GM12874 (cell line): ENCODE measurements around the gene ANKLE2.

Experiments
- TF ChIP-seq, protein P1 (sequence below): IDR thresholded peaks from 2 replicates; pipeline ENCODE4 v1.5.1; 2011; ENCODE audit warnings: low read depth, mild to moderate bottlenecking, control low read depth, low read length, moderate library complexity; ENCODE audit not compliant: insufficient read depth

ANKLE2 gene

DNA sequence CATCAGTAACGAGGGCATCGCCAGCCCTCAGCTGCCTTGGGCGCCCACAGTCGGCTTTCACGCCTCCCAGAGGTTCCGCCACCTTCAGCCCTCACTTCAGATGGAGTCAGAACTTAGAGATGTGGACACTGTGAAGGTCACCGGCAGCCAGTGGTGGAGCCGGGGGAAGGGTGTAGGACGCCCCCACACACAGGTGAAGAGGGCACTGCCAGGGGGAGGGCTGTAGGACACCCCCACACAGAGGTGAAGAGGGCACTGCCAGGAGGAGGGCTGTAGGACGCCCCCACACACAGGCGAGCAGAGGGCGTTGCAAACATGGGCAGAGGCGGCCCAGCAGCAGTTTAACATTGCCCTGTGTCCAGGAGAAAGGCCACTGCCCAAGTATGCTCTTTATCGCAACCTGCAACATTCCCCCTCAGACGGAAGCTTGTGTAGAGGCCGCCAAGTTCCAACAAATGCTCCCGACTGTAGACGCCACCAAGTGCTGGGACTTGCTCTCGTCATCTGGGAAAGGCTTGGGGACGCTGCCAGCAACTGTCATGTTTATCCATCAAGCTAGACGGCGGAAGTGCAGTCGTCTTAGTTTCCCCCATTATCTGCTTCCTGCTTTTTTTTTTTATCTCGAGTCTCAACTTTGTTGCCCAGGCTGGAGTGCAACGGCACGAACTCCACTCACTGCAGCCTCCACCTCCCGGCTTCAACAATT lies 4.9 kb upstream of the ANKLE2 start:
- TF ChIP-seq, protein P1, sequence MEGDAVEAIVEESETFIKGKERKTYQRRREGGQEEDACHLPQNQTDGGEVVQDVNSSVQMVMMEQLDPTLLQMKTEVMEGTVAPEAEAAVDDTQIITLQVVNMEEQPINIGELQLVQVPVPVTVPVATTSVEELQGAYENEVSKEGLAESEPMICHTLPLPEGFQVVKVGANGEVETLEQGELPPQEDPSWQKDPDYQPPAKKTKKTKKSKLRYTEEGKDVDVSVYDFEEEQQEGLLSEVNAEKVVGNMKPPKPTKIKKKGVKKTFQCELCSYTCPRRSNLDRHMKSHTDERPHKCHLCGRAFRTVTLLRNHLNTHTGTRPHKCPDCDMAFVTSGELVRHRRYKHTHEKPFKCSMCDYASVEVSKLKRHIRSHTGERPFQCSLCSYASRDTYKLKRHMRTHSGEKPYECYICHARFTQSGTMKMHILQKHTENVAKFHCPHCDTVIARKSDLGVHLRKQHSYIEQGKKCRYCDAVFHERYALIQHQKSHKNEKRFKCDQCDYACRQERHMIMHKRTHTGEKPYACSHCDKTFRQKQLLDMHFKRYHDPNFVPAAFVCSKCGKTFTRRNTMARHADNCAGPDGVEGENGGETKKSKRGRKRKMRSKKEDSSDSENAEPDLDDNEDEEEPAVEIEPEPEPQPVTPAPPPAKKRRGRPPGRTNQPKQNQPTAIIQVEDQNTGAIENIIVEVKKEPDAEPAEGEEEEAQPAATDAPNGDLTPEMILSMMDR, result no peak

DNA sequence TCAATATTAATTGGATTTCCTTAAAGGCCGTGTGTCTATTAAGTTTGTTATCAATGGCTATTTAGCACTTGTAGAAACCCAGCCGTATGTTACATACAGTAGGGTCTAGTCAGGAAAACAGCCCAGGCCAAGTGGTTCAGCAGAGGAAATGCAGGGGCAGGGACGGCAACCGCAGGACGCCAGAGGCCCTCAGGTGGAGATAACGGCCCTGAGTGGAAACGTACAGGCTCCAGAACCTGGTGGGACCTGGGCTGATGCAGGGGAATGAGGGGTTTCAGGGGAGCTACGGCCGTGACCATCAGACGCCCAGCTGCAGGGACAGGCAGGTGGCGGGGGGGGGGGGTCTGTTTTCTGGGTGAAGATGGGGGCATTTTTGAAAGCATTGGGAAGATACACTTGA lies 3.7 kb upstream of the ANKLE2 start:
- TF ChIP-seq, protein P1, result no peak

DNA sequence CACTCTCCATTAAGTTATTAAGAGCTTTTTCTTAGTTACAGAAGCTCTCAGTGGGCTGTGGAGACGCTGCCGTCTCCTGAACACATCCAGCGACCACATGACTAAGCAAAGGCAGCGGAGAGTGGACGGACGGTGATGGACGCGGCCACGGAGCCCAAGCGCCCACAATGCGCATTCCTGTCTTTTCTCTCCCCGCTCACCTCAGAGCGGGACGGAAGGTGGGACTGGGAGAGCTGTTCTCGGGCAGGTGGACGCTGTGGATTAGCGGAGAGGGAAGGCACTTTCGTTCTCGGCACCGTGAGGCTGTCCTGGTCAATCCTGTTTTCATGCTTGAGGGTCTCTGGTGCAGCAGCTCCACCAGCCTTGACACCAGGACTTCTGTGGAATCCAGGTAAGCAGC lies 2.6 kb upstream of the ANKLE2 start:
- TF ChIP-seq, protein P1, result no peak

DNA sequence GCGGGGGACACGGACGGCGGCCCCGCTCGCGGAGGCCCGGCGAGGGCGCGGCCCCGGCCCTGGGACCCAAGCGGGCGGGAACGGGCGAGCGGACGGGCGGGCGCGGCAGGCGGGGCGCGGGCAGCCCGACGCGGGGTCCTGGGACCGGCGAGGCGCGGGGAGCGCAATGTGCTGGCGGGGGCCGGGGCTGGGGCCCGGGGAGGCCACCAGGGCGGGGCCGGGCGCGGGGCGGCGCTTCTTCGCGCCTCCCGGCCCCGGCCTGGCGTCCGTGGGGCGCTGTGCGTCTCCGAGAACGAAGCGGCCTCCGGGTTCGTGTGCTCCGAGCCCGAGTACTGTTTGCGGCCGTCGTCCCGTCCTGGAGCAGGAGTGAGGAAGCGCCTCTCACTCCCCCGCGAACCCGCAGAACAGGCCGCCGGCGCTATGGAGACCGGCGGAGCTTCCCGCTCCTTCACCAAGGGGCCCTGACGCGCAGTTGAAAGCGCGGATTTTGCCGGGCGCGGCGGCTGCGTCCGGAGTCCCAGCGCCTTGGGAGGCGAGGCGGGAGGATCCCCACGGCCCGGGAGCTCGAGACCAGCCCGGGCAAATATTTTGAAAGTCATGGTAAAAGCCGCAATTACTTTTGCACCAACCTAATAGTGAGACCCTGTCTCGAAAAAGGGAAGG lies 420 bp upstream of the ANKLE2 start:
- TF ChIP-seq, protein P1, result peak; percentile 29

DNA sequence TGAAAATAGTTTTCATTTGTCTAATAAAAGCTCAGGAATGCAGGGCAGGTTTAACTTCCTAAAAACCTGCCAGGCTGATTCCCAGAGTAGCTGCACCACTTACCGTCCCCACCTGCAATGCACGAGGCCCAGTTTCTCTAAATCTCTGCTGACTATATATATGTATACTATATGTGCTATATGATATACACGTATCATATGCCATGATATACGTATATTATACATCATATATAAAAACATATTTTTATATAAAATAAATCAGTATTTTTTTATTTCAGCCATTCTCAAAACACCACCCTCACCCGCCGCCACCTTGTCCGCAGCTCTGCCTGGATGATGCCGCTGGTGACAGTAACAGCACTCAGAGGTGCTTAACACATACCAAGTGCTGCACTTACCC lies 2.3 kb downstream of the ANKLE2 start:
- TF ChIP-seq, protein P1, result no peak

DNA sequence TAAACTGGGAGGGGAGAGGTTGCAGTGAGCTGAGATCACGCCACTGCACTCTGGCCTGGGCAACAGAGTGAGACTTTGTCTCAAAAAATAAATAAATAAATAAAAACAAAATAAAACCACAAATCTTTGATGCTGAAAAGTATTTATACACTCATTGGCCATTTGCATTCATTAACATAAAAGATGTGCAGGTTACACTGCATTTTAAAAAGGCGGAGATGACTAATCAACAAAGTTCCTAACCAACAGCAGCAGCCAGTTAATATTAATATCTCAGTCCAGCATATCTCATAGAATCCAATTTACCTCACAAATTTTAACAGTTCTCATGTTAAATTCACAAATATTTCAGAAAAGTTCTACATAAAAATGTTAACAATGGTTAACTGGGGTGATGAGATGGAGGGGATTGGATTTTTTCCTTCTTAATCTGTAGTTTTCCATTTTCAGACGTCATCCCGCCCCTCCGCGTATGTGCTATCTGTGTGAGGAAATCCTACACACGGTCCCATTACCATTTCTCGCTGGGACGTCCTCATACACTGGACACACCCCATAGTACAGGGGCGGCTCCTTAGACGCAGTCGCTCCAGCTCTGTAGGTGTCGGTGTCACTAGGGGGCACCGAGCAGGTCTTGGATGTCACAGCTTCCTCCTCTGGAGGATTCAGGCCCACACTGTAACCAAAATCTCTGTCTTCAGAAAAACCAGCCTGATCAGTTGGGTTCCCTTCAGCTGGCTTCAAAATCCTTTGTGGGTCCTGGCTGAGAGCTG lies 7.3 kb downstream of the ANKLE2 start:
- TF ChIP-seq, protein P1, result no peak

DNA sequence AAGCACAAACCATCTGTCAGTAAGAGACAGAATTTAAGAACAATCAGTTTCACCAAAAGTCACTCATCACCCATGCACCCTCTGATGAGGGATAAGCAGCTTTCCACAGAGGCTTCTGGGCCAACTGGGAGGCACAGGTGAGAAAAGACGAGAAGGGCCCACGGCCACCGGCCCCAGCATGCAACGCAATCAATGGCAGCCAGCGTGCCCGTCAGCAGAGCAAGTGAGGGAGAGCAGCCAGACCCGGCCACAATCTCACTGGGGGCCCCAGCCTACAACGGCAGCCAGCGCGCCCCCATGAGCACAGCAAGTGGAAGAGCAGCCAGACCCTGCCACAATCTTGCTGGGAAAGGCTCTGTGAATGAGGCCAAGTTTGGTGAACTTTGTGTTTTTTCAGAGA lies 13.3 kb downstream of the ANKLE2 start:
- TF ChIP-seq, protein P1, result no peak
